BE2C (cell line): ENCODE results near the gene METRNL.

ENCODE experiments used
- DNase-seq: peaks from one replicate; pipeline ENCODE4 v3.0.0-alpha.2; 2020
- H3K27me3 ChIP-seq: fragments of 250-450 bp; sonication (Bioruptor Pico); 2 replicates; pipeline ENCODE4 v1.5.1; 2020; ENCODE audit warnings: mild to moderate bottlenecking
- H3K36me3 ChIP-seq: fragments of 250-450 bp; sonication (Bioruptor Pico); 2 replicates; pipeline ENCODE4 v1.5.1; 2020; ENCODE audit warnings: mild to moderate bottlenecking
- H3K4me1 ChIP-seq: fragments of 250-450 bp; sonication (Bioruptor Pico); 2 replicates; pipeline ENCODE4 v1.5.1; 2020
- H3K4me3 ChIP-seq: 2 replicates; pipeline ENCODE4 v1.5.1; 2011; ENCODE audit warnings: low read depth, low read length
- H3K9me3 ChIP-seq: fragments of 250-450 bp; sonication (Bioruptor Pico); 2 replicates; pipeline ENCODE4 v1.5.1; 2020
- TF ChIP-seq, protein P1 (sequence below): IDR thresholded peaks from 2 replicates; pipeline ENCODE4 v1.5.1; 2012; ENCODE audit warnings: mild to moderate bottlenecking, low read depth, low read length

Gene METRNL

DNA sequence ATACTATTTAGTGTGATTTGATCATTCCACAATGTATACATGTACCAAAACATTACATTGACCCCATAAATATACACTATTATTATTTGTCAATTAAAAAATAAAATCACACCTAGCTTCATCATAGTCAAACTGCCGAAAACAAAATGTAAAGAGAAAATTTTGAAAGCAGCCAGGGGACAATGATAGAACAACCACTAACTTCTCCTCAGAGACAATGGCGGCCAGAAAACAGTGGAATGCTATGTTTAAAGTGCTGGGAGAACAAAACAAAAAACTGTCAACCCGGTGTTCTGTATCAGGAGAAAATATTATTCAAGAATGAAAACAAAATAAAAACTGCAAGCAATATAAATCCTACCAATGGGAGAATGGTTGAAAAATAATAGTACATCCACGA, 63.2 kb downstream of the METRNL start:
- H3K27me3 ChIP-seq = no peaks in the 10 kb centered on the region; the same call in 1 of the 2 replicates
- no peaks in the 10 kb centered on the region for H3K36me3 ChIP-seq
- TF ChIP-seq, protein P1, sequence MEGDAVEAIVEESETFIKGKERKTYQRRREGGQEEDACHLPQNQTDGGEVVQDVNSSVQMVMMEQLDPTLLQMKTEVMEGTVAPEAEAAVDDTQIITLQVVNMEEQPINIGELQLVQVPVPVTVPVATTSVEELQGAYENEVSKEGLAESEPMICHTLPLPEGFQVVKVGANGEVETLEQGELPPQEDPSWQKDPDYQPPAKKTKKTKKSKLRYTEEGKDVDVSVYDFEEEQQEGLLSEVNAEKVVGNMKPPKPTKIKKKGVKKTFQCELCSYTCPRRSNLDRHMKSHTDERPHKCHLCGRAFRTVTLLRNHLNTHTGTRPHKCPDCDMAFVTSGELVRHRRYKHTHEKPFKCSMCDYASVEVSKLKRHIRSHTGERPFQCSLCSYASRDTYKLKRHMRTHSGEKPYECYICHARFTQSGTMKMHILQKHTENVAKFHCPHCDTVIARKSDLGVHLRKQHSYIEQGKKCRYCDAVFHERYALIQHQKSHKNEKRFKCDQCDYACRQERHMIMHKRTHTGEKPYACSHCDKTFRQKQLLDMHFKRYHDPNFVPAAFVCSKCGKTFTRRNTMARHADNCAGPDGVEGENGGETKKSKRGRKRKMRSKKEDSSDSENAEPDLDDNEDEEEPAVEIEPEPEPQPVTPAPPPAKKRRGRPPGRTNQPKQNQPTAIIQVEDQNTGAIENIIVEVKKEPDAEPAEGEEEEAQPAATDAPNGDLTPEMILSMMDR = no peak
- H3K4me1 ChIP-seq = no peaks in the 10 kb centered on the region; the same call in 1 of the 2 replicates
- no peak for DNase-seq
- H3K4me3 ChIP-seq = no peak overlapping the region
- H3K9me3 ChIP-seq = peaks cover 4% of the 10 kb centered on the region; the same call in 1 of the 2 replicates

DNA sequence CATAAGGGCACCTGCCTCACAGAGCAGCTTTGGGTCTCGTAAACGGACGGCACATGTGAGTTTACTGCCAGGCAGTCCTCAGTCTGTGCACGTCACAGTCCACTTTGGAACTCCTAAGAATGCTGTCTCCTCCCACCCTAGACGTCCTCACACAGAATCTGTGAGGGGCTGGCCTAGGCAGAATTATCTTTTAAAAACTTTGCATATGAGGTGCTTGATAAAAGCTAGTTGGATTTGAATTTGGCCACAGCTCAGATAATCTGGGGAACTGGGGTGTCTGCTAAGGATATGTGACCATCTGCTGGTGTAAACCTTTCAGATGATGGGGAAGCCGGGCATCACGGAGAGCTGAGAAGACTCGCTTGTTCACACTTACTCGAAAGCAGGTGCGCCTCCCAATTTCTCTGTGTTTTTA, 64.4 kb downstream of the METRNL start:
- Histone ChIP-seq H3K4me3 (no peak overlapping the region), H3K27me3 (no peaks in the 10 kb centered on the region; the same call in none of the 2 replicates), H3K36me3 (no peaks in the 10 kb centered on the region), H3K9me3 (peaks cover 4% of the 10 kb centered on the region; the same call in 1 of the 2 replicates), H3K4me1 (no peaks in the 10 kb centered on the region; the same call in 1 of the 2 replicates)
- TF ChIP-seq, protein P1 = no peak
- DNase-seq = no peak
